ENCODE results near the gene VEPH1. TPM values are rescaled to one million over a fixed set of nuclear protein-coding genes. Genes with fewer than 3 reads are reported as not detected.
A peak's percentile ranks its signal among the peaks of the same experiment; 100 is the strongest.

Gene VEPH1
- total and polyA plus RNA-seq, 9 of the 15 experiments (the other 6 are each of a cell fraction or from before 2014, with no cell fraction given) = 4.5 to 15.6 (median 5.8) TPM

GRCh38 chr3:157441102-157441624 lies 62.1 kb downstream of the VEPH1 start (continued):
- TF ChIP-seq, protein P1, sequence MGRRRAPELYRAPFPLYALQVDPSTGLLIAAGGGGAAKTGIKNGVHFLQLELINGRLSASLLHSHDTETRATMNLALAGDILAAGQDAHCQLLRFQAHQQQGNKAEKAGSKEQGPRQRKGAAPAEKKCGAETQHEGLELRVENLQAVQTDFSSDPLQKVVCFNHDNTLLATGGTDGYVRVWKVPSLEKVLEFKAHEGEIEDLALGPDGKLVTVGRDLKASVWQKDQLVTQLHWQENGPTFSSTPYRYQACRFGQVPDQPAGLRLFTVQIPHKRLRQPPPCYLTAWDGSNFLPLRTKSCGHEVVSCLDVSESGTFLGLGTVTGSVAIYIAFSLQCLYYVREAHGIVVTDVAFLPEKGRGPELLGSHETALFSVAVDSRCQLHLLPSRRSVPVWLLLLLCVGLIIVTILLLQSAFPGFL (CRISPR knock-in tag; IDR thresholded peaks at IDR 0.05) = no peak
- TF ChIP-seq POLR2B (IDR thresholded peaks at IDR 0.05; ENCODE audit: low read depth, partially characterized antibody) (no peak), ZNF512 (tag; IDR thresholded peaks at IDR 0.05) (no peak), MAFK (IDR thresholded peaks at IDR 0.05; ENCODE audit: low read length) (peak; percentile 81), IRF2 (CRISPR knock-in tag; IDR thresholded peaks at IDR 0.05) (no peak), SMC3 (conservative IDR thresholded peaks at IDR 0.05; ENCODE audit: insufficient read depth, low read depth, low read length) (no peak), MGA (IDR thresholded peaks at IDR 0.05) (no peak), ERF (CRISPR knock-in tag; IDR thresholded peaks at IDR 0.05) (no peak)
- TF ChIP-seq, protein P2, sequence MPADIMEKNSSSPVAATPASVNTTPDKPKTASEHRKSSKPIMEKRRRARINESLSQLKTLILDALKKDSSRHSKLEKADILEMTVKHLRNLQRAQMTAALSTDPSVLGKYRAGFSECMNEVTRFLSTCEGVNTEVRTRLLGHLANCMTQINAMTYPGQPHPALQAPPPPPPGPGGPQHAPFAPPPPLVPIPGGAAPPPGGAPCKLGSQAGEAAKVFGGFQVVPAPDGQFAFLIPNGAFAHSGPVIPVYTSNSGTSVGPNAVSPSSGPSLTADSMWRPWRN (IDR thresholded peaks at IDR 0.05; ENCODE audit: low read depth) = no peak
- TF ChIP-seq, protein P3, sequence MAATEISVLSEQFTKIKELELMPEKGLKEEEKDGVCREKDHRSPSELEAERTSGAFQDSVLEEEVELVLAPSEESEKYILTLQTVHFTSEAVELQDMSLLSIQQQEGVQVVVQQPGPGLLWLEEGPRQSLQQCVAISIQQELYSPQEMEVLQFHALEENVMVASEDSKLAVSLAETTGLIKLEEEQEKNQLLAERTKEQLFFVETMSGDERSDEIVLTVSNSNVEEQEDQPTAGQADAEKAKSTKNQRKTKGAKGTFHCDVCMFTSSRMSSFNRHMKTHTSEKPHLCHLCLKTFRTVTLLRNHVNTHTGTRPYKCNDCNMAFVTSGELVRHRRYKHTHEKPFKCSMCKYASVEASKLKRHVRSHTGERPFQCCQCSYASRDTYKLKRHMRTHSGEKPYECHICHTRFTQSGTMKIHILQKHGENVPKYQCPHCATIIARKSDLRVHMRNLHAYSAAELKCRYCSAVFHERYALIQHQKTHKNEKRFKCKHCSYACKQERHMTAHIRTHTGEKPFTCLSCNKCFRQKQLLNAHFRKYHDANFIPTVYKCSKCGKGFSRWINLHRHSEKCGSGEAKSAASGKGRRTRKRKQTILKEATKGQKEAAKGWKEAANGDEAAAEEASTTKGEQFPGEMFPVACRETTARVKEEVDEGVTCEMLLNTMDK (IDR thresholded peaks at IDR 0.05; ENCODE audit: borderline replicate concordance, insufficient read depth, low read depth, low read length, poor library complexity, severe bottlenecking) = no peak
